Measurements from ENCODE around the gene FAM8A1. TPM values are rescaled to one million over a fixed set of nuclear protein-coding genes. Genes with fewer than 3 reads are reported as not detected.

The FAM8A1 gene
- polyA plus RNA-seq, 1 of the 3 experiments (the other 2 are of a cell fraction): 5.0 TPM

DNA sequence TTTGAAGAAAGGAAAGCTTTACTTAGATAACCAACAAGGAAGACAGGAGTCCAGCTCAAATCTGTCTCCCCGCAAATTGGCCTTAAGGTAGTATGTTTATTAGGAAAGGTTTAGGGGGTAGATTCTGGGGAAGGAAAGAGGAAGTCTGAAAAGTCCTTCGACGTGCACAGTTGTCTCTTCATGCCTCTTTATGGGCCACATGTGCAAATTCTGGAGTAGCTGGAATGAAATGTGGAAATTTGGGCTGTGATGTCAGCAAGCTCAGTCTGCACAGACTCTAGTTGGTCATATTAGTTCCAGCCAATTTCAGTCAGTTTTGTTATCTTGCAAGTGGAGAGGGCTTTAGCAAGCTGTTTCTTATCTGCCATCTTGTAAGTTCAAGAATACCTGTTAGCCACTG lies 56.5 kb downstream of the FAM8A1 start:
- CTCF ChIA-PET: no interaction called here
- DNase-seq: no peak

More for the DNA sequence above, 56.5 kb downstream of the FAM8A1 start:
- H3K4me2 ChIP-seq: no peak overlapping the region
- no peak overlapping the region for H3K9ac ChIP-seq
- H3K9me3 ChIP-seq: no peaks in the 10 kb centered on the region
- no peak overlapping the region for H3K27ac ChIP-seq (ENCODE audit: low read depth in 2 of 2, low read length in 1 of 2)
- H3F3A ChIP-seq (replicated peaks; ENCODE audit: insufficient read depth): no peaks in the 10 kb centered on the region
- TF ChIP-seq YY1 (IDR thresholded peaks at IDR 0.05; ENCODE audit: low read depth) (no peak), POLR2AphosphoS5 (IDR thresholded peaks at IDR 0.05; ENCODE audit: low read depth, low read length) (no peak), GABPA (IDR thresholded peaks at IDR 0.05; ENCODE audit: low read depth) (no peak), CHD2 (IDR thresholded peaks at IDR 0.05; ENCODE audit: low read length, partially characterized antibody) (no peak), RXRA (IDR thresholded peaks at IDR 0.05; ENCODE audit: borderline replicate concordance, low read depth) (no peak), MAX (IDR thresholded peaks at IDR 0.05; ENCODE audit: low read depth) (no peak), USF2 (IDR thresholded peaks at IDR 0.05; ENCODE audit: borderline replicate concordance, low read depth, low read length) (no peak), NRF1 (IDR thresholded peaks at IDR 0.05; ENCODE audit: low read depth, low read length) (no peak), SIN3A (IDR thresholded peaks at IDR 0.05; ENCODE audit: borderline replicate concordance, low read depth, low read length) (no peak), RCOR1 (IDR thresholded peaks at IDR 0.05; ENCODE audit: low read length) (no peak), FOSL2 (IDR thresholded peaks at IDR 0.05; ENCODE audit: borderline replicate concordance, low read depth) (no peak), ELF1 (IDR thresholded peaks at IDR 0.05) (no peak), FOXM1 (IDR thresholded peaks at IDR 0.05; ENCODE audit: low read depth) (no peak), EZH2phosphoT487 (IDR thresholded peaks at IDR 0.05; ENCODE audit: borderline replicate concordance, low read depth) (no peak), EP300 (IDR thresholded peaks at IDR 0.05; ENCODE audit: borderline replicate concordance in 1 of 2, low read depth in 1 of 2, low read length in 1 of 2) (no peak)
- TF ChIP-seq, protein P1, sequence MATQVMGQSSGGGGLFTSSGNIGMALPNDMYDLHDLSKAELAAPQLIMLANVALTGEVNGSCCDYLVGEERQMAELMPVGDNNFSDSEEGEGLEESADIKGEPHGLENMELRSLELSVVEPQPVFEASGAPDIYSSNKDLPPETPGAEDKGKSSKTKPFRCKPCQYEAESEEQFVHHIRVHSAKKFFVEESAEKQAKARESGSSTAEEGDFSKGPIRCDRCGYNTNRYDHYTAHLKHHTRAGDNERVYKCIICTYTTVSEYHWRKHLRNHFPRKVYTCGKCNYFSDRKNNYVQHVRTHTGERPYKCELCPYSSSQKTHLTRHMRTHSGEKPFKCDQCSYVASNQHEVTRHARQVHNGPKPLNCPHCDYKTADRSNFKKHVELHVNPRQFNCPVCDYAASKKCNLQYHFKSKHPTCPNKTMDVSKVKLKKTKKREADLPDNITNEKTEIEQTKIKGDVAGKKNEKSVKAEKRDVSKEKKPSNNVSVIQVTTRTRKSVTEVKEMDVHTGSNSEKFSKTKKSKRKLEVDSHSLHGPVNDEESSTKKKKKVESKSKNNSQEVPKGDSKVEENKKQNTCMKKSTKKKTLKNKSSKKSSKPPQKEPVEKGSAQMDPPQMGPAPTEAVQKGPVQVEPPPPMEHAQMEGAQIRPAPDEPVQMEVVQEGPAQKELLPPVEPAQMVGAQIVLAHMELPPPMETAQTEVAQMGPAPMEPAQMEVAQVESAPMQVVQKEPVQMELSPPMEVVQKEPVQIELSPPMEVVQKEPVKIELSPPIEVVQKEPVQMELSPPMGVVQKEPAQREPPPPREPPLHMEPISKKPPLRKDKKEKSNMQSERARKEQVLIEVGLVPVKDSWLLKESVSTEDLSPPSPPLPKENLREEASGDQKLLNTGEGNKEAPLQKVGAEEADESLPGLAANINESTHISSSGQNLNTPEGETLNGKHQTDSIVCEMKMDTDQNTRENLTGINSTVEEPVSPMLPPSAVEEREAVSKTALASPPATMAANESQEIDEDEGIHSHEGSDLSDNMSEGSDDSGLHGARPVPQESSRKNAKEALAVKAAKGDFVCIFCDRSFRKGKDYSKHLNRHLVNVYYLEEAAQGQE (IDR thresholded peaks at IDR 0.05; ENCODE audit: low read depth, low read length): no peak
- TF ChIP-seq, protein P2, sequence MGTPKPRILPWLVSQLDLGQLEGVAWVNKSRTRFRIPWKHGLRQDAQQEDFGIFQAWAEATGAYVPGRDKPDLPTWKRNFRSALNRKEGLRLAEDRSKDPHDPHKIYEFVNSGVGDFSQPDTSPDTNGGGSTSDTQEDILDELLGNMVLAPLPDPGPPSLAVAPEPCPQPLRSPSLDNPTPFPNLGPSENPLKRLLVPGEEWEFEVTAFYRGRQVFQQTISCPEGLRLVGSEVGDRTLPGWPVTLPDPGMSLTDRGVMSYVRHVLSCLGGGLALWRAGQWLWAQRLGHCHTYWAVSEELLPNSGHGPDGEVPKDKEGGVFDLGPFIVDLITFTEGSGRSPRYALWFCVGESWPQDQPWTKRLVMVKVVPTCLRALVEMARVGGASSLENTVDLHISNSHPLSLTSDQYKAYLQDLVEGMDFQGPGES (IDR thresholded peaks at IDR 0.05; ENCODE audit: low read depth, low read length): no peak
- H3K79me2 ChIP-seq (ENCODE audit: insufficient read depth): peaks cover 93% of the 10 kb centered on the region
- H2AFZ ChIP-seq (ENCODE audit: low read depth): no peak overlapping the region
- no peaks in the 10 kb centered on the region for H3K4me1 ChIP-seq (ENCODE audit: control insufficient read depth in 1 of 2, insufficient read depth in 2 of 2, low read depth in 1 of 2, low read length in 1 of 2)
- no peaks in the 10 kb centered on the region for H3K27me3 ChIP-seq (ENCODE audit: insufficient read depth)
- no peaks in the 10 kb centered on the region for H3K9me2 ChIP-seq
- H3K36me3 ChIP-seq (replicated peaks in 1 of 2; ENCODE audit: control insufficient read depth in 1 of 2, insufficient read depth in 2 of 2, low read length in 1 of 2): peaks cover 32 to 66% of the 10 kb centered on the region in 2 experiments
- no peak overlapping the region for H3K4me3 ChIP-seq (ENCODE audit: low read depth in 2 of 2, low read length in 1 of 2)
- POLR2A ChIA-PET: no interaction called here
- H4K20me1 ChIP-seq (ENCODE audit: insufficient read depth): peaks cover 3% of the 10 kb centered on the region; the same call in 1 of the 2 replicates
- 96% methylated on average over 2 of the region's 3 CpGs for WGBS (ENCODE audit: low lambda C conversion rate)

Small RNAs within 50 kb of the gene (small RNA-seq; reads per million reads assigned to genes)
- gene RNU6-190P (0 to 0.43 (median 0) reads per million in 7 experiments), gene SUMO2P13 (0 reads per million in 7 experiments)

Other genes starting within 250 kb of the FAM8A1 start
- 8.5 and 10.0 TPM in 2 replicates for gene CAP2, start 206.7 kb upstream of the FAM8A1 start, polyA plus RNA-seq (2012; rRNA removed)
- gene NUP153, start 106.6 kb downstream of the FAM8A1 start, polyA plus RNA-seq (2012; rRNA removed): 10.5 and 14.5 TPM in 2 replicates

Data from SK-N-SH (cell line).